Measurements from ENCODE around the gene KIAA0513.

- TF ChIP-seq CTCF (IDR thresholded peaks at IDR 0.05; ENCODE audit: insufficient read depth, low read length, poor library complexity, severe bottlenecking) (no peak), EZH2phosphoT487 (conservative IDR thresholded peaks at IDR 0.05; ENCODE audit: low read length) (no peak)
Measured at GRCh38 chr16:85085721-85086120, 58.1 kb downstream of the KIAA0513 start.
